Measurements from ENCODE around the gene NEURL3. TPM values are rescaled to one million over a fixed set of nuclear protein-coding genes. Genes with fewer than 3 reads are reported as not detected.

NEURL3 gene
- total RNA-seq, 2 donors from 2014 or later: 40.7 to 71.2 TPM

DNA sequence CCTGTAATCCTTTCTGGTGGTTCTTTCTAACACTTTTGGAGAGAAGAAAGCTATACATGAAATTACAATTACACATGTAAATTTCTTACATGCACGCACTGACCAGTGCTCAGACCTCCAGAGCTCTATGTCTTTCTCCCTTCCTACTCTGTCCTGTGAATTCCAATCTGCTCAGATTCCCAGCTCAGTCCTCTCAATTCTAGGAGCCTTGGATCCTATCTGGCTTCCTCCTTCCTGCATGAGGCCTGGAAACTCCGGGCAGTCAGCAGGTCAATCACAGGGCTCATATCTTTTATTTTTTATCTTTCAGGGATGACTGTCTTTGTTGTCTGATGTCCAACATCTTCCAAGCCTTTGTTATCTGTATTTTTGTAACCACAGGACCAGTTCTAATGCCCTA is 56.0 kb downstream of the NEURL3 start:
- no peak for TF ChIP-seq POLR2A (IDR thresholded peaks at IDR 0.05)
- TF ChIP-seq, protein P1, sequence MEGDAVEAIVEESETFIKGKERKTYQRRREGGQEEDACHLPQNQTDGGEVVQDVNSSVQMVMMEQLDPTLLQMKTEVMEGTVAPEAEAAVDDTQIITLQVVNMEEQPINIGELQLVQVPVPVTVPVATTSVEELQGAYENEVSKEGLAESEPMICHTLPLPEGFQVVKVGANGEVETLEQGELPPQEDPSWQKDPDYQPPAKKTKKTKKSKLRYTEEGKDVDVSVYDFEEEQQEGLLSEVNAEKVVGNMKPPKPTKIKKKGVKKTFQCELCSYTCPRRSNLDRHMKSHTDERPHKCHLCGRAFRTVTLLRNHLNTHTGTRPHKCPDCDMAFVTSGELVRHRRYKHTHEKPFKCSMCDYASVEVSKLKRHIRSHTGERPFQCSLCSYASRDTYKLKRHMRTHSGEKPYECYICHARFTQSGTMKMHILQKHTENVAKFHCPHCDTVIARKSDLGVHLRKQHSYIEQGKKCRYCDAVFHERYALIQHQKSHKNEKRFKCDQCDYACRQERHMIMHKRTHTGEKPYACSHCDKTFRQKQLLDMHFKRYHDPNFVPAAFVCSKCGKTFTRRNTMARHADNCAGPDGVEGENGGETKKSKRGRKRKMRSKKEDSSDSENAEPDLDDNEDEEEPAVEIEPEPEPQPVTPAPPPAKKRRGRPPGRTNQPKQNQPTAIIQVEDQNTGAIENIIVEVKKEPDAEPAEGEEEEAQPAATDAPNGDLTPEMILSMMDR (IDR thresholded peaks at IDR 0.05): no peak
- no peaks in the 10 kb centered on the region for H3K9me3 ChIP-seq
- no peak overlapping the region for H3K4me3 ChIP-seq
- intact Hi-C loops (cut with DNase I): no loop called here
- no peaks in the 10 kb centered on the region for H3K27me3 ChIP-seq
- ATAC-seq (no peak), DNase-seq (no peak)
- 41 to 57% methylated on average over 2 of the region's 2 CpGs for WGBS, 2 donors
- peaks cover 4% of the 10 kb centered on the region for H3K4me1 ChIP-seq
- H3K27ac ChIP-seq: peak overlapping the region in 2 of 4 donors; percentile 16 to 32
- H3K36me3 ChIP-seq (replicated peaks in 1 of 2; ENCODE audit: insufficient read depth in 1 of 2, low read depth in 2 of 2): no peaks in the 10 kb centered on the region

DNA sequence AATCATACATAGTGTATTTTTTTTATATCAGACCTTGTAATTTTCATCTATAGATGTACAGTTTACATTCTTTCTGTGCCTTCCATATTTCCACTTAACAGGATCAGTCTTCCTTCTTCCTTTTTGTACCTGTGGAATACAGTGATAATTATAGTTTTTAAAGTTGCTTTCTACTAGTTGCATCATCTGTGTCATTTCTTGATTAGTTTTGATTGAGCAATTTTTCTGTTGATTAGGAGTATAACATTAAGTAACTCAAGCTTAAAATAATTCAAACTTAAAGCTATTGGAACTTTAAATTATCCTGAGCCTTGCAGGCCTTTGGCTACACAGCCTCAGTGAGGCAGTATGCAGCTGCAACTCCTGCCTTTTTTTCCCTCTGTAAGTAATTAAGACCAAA is 57.4 kb downstream of the NEURL3 start:
- DNase-seq: no peak
- Histone ChIP-seq H3K9me3 (no peaks in the 10 kb centered on the region), H3K36me3 (replicated peaks in 1 of 2; ENCODE audit: insufficient read depth in 1 of 2, low read depth in 2 of 2) (no peaks in the 10 kb centered on the region), H3K4me1 (no peaks in the 10 kb centered on the region), H3K4me3 (no peak overlapping the region), H3K27ac (no peak overlapping the region), H3K27me3 (no peaks in the 10 kb centered on the region)
- ATAC-seq: no peak
- TF ChIP-seq POLR2A (IDR thresholded peaks at IDR 0.05): no peak
- TF ChIP-seq, protein P1 (IDR thresholded peaks at IDR 0.05): no peak
- intact Hi-C loops (cut with DNase I): no loop called here

Other genes with a start within 250 kb of the NEURL3 start
- gene TMEM127, start 239.4 kb downstream of the NEURL3 start, total RNA-seq: 10 to 100 TPM; 22.1 to 33.5 TPM
- gene CIAO1, start 239.1 kb downstream of the NEURL3 start, total RNA-seq: 10 to 100 TPM; 58.1 to 92.0 TPM
- gene SNRNP200, start 199.8 kb downstream of the NEURL3 start, total RNA-seq: 100 to 1,000 TPM in 1 of 2 donors, 10 to 100 TPM in 1; 58.1 to 110 TPM
- 1 to 10 TPM in 1 of 2 donors, under 1 TPM in 1; 0.33 to 1.8 TPM for gene ITPRIPL1, start 180.0 kb downstream of the NEURL3 start, total RNA-seq
- gene NCAPH, start 169.6 kb downstream of the NEURL3 start, total RNA-seq: under 1 TPM in 1 of 2 donors, not detected in 1; 0.52 TPM
- 1 to 10 TPM; 8.9 to 9.6 TPM for gene ARID5A, start 31.4 kb upstream of the NEURL3 start, total RNA-seq
- gene KANSL3, start 133.0 kb upstream of the NEURL3 start, total RNA-seq: 10 to 100 TPM; 36.6 to 50.4 TPM
- gene FER1L5, start 137.4 kb upstream of the NEURL3 start, total RNA-seq: 1 to 10 TPM in 1 of 2 donors, under 1 TPM in 1; 0.78 to 3.6 TPM
- 1 to 10 TPM; 6.6 to 7.8 TPM for gene LMAN2L, start 234.7 kb upstream of the NEURL3 start, total RNA-seq